Breast epithelium (tissue), 3 donors: Measurements from ENCODE around the gene RNASET2.

Experiments
- CTCF ChIP-seq, 3 donors: fragments of 450-650 bp; IDR thresholded peaks; one replicate each; pipeline ENCODE4 v1.5.1; 2016 to 2017; ENCODE audit warnings: antibody characterized with exemption in 3 of 3, mild to moderate bottlenecking in 3 of 3, moderate library complexity in 3 of 3
- POLR2AphosphoS5 ChIP-seq, 3 donors: sonication (generic); formaldehyde crosslinking; IDR thresholded peaks; one replicate each; pipeline ENCODE4 v1.6.1; 2017; ENCODE audit warnings: antibody characterized with exemption in 3 of 3

- TF ChIP-seq CTCF (IDR thresholded peaks at IDR 0.05), result no peak
- no peak for TF ChIP-seq POLR2AphosphoS5 (IDR thresholded peaks at IDR 0.05)
Observed at GRCh38 chr6:166928644-166929541, 27.5 kb downstream of the RNASET2 start.
